CD14-positive monocyte (primary cell): ENCODE data around the gene SLC25A30. TPM values are rescaled to one million over a fixed set of nuclear protein-coding genes. Genes with fewer than 3 reads are reported as not detected.
A peak's percentile ranks its signal among the peaks of the same experiment; 100 is the strongest.

Experiments used
- DNase-seq, 3 donors: peaks; one replicate each; pipeline ENCODE4 v3.0.0-alpha.2; 2011 to 2022
- H2AFZ ChIP-seq: 2 replicates; pipeline ENCODE4 v1.6.0; 2012; ENCODE audit warnings: mild to moderate bottlenecking, low read depth, low read length, inconsistent platforms; ENCODE audit not compliant: insufficient read depth, poor library complexity, severe bottlenecking
- H3K27ac ChIP-seq, 2 donors: 1 replicate in 1 of 2; 2 replicates in 1 of 2; pipeline ENCODE4 v1.5.1; 2012 to 2013; ENCODE audit warnings: low read length in 2 of 2, control low read depth in 1 of 2, inconsistent platforms in 1 of 2, low read depth in 1 of 2, mild to moderate bottlenecking in 1 of 2
- H3K27me3 ChIP-seq, 2 donors: one replicate each; pipeline versions ENCODE4 v1.6.0 to v1.6.1; 2011 to 2013; ENCODE audit warnings: low read length in 2 of 2; ENCODE audit not compliant: control insufficient read depth in 2 of 2, insufficient read depth in 2 of 2
- H3K36me3 ChIP-seq, 2 donors: replicated peaks in 1 of 2; 1 replicate in 1 of 2; 2 replicates in 1 of 2; pipeline versions ENCODE4 v1.5.1 to v1.6.1; 2012 to 2013; ENCODE audit warnings: low read length in 2 of 2, control low read depth in 1 of 2, inconsistent platforms in 1 of 2, mild to moderate bottlenecking in 1 of 2; ENCODE audit not compliant: insufficient read depth in 2 of 2, control insufficient read depth in 1 of 2
- H3K4me1 ChIP-seq, 2 donors: 1 replicate in 1 of 2; 2 replicates in 1 of 2; pipeline versions ENCODE4 v1.5.1 to v1.6.1; 2012 to 2013; ENCODE audit warnings: low read length in 2 of 2, control low read depth in 1 of 2, inconsistent platforms in 1 of 2, mild to moderate bottlenecking in 1 of 2, moderate library complexity in 1 of 2; ENCODE audit not compliant: insufficient read depth in 2 of 2, control insufficient read depth in 1 of 2
- H3K4me2 ChIP-seq: replicated peaks from 2 replicates; pipeline ENCODE3; 2012; ENCODE audit warnings: low read length, moderate library complexity, mild to moderate bottlenecking; ENCODE audit not compliant: poor library complexity, severe bottlenecking; ENCODE audit errors: extremely low read depth
- H3K4me3 ChIP-seq, 3 experiments: fragments of 200-600 bp in 1 of 3; sonication (generic) in 1 of 3; replicated peaks in 1 of 3; 1 replicate in 2 of 3; 2 replicates in 1 of 3; pipeline ENCODE4 v1.5.1; 2011 to 2013; ENCODE audit warnings: low read length in 3 of 3, mild to moderate bottlenecking in 3 of 3, control low read depth in 2 of 3, low read depth in 2 of 3, inconsistent platforms in 1 of 3, moderate library complexity in 1 of 3
- H3K79me2 ChIP-seq: 2 replicates; pipeline ENCODE4 v1.6.0; 2012; ENCODE audit warnings: mild to moderate bottlenecking, control low read depth, inconsistent platforms, low read length, moderate library complexity; ENCODE audit not compliant: insufficient read depth
- H3K9ac ChIP-seq: 2 replicates; pipeline ENCODE4 v1.6.0; 2017; ENCODE audit warnings: low read length, mild to moderate bottlenecking; ENCODE audit not compliant: insufficient read depth, poor library complexity, severe bottlenecking
- H3K9me3 ChIP-seq, 2 donors: replicated peaks in 1 of 2; 1 replicate in 1 of 2; 2 replicates in 1 of 2; pipeline versions ENCODE4 v1.5.1 to v1.6.1; 2012 to 2013; ENCODE audit warnings: low read length in 2 of 2, control low read depth in 1 of 2; ENCODE audit not compliant: control insufficient read depth in 1 of 2, insufficient read depth in 1 of 2
- H4K20me1 ChIP-seq: 2 replicates; pipeline ENCODE4 v1.6.0; 2012; ENCODE audit warnings: mild to moderate bottlenecking, low read length, control low read depth, moderate library complexity; ENCODE audit not compliant: insufficient read depth
- H3K27ac Mint-ChIP-seq, 7 donors: one replicate each; pipeline ENCODE4 v1.8.0; 2020; ENCODE audit warnings: mild to moderate bottlenecking in 7 of 7, mixed read lengths in 7 of 7, moderate library complexity in 6 of 7, inconsistent platforms in 2 of 7
- H3K27me3 Mint-ChIP-seq, 3 donors: one replicate each; pipeline ENCODE4 v1.8.0; 2021 to 2022; ENCODE audit warnings: low read depth in 3 of 3, mild to moderate bottlenecking in 3 of 3, mixed read lengths in 3 of 3, moderate library complexity in 3 of 3, inconsistent platforms in 1 of 3
- H3K36me3 Mint-ChIP-seq, 2 donors: one replicate each; pipeline ENCODE4 v1.8.0; 2020; ENCODE audit warnings: mixed read lengths in 2 of 2, inconsistent platforms in 1 of 2, mild to moderate bottlenecking in 1 of 2
- H3K4me1 Mint-ChIP-seq: one replicate; pipeline ENCODE4 v1.8.0; 2020; ENCODE audit warnings: mild to moderate bottlenecking, mixed read lengths
- H3K4me3 Mint-ChIP-seq, 2 donors: one replicate each; pipeline ENCODE4 v1.8.0; 2020; ENCODE audit warnings: mild to moderate bottlenecking in 2 of 2, mixed read lengths in 2 of 2, moderate library complexity in 1 of 2
- H3K9me3 Mint-ChIP-seq, 7 donors: one replicate each; pipeline ENCODE4 v1.8.0; 2020 to 2022; ENCODE audit warnings: mixed read lengths in 7 of 7, mild to moderate bottlenecking in 6 of 7, moderate library complexity in 6 of 7, inconsistent platforms in 2 of 7
- WGBS: methylation state at CpG from one replicate; pipeline ENCODE4 v1.1.5; 2013; ENCODE audit warnings: missing lambda C conversion rate; ENCODE audit not compliant: insufficient coverage; 5-methylcytosine and 5-hydroxymethylcytosine counted together
- intact Hi-C, 2 donors: fragments of 100-400 bp; cut with micrococcal nuclease; formaldehyde crosslinking; loops; one replicate each; pipeline versions ENCODE4 v1.15.0 to v1.15.1; 2023
- polyA plus RNA-seq, 3 donors: library from polyadenylated mRNA; depleted of rRNA in 1 of 3; unstranded in 2 of 3; stranded (reverse) in 1 of 3; fragments of 300-500 nt in 2 of 3; fragments of >200 nt in 1 of 3; fragmentation: Illumina TruSeq in 2 of 3; gene quantifications; 1 replicate in 2 of 3; 2 replicates in 1 of 3; pipeline ENCODE4 v1.2.3, GENCODE V29; 2012 to 2021
- TF ChIP-seq, protein P1 (sequence below): fragments of 200-600 bp; IDR thresholded peaks from one replicate; pipeline ENCODE4 v1.8.0; 2022; ENCODE audit warnings: antibody characterized with exemption, mild to moderate bottlenecking

The SLC25A30 gene
- polyA plus RNA-seq, 3 donors: 0.92 to 14.0 (median 2.3) TPM

DNA sequence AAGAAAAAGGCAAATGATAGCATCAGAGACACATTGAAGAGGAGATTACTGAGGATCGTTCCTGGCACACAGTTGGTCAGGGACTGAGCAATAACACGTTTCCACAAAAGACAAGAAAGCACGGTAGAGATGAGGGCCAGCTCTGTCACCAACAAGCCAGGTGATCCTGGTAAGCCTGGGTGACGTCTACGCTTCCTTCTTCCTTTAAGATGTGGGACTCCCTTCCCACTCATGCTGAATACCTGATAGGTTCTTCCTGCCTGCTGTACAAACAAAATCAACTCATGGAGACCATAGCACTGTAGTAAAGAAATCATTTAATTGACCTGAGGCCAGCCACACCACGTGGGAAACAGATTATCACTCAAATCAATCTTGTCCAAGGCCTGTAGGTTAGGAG is 26.9 kb upstream of the SLC25A30 start:
- Histone ChIP-seq H3K36me3 (no peaks in the 10 kb centered on the region), H3K9ac (no peak overlapping the region), H3K4me1 (peaks cover 0 to 4% of the 10 kb centered on the region in 2 donors), H3K4me2 (no peak overlapping the region), H3K27ac (no peak overlapping the region), H3K27me3 (no peaks in the 10 kb centered on the region), H3K4me3 (no peak overlapping the region), H2AFZ (no peak overlapping the region), H4K20me1 (no peaks in the 10 kb centered on the region), H3K9me3 (no peaks in the 10 kb centered on the region), H3K79me2 (no peaks in the 10 kb centered on the region)
- Mint-ChIP-seq H3K27ac (no peak overlapping the region), H3K27me3 (peaks cover 0 to 4% (median 2%) of the 10 kb centered on the region in 3 donors), H3K36me3 (no peaks in the 10 kb centered on the region), H3K9me3 (peaks cover 0 to 3% (median 0%) of the 10 kb centered on the region in 7 donors), H3K4me1 (peaks cover 11% of the 10 kb centered on the region), H3K4me3 (no peak overlapping the region)
- 100% methylated on average over 5 of the region's 6 CpGs for WGBS
- DNase-seq: no peak
- intact Hi-C loops: no loop called here
- TF ChIP-seq, protein P1, sequence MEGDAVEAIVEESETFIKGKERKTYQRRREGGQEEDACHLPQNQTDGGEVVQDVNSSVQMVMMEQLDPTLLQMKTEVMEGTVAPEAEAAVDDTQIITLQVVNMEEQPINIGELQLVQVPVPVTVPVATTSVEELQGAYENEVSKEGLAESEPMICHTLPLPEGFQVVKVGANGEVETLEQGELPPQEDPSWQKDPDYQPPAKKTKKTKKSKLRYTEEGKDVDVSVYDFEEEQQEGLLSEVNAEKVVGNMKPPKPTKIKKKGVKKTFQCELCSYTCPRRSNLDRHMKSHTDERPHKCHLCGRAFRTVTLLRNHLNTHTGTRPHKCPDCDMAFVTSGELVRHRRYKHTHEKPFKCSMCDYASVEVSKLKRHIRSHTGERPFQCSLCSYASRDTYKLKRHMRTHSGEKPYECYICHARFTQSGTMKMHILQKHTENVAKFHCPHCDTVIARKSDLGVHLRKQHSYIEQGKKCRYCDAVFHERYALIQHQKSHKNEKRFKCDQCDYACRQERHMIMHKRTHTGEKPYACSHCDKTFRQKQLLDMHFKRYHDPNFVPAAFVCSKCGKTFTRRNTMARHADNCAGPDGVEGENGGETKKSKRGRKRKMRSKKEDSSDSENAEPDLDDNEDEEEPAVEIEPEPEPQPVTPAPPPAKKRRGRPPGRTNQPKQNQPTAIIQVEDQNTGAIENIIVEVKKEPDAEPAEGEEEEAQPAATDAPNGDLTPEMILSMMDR: no peak

DNA sequence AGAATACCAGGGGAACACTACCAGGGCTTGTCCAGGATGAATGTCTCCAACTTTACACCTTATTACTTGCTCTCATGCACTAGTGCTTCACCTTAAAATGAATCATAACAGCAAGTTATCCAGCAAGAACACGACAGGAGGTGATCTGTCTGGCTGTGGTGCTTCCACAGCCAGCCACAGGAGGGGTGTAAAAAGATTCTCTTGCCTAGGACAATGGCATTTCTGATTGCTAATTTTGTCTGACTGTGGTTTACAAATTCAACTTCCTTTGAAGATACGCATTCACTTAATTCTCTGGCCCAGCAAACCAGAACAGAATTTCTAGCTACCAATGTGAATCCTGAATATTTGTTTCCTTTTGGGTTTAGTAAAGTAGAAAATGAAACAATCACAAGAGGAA is 23.5 kb upstream of the SLC25A30 start:
- Histone ChIP-seq H3K36me3 (no peaks in the 10 kb centered on the region), H4K20me1 (no peaks in the 10 kb centered on the region), H3K27me3 (no peaks in the 10 kb centered on the region), H3K4me2 (no peak overlapping the region), H2AFZ (peak overlapping the region; percentile 51), H3K4me1 (peaks cover 0 to 4% of the 10 kb centered on the region in 2 donors), H3K27ac (no peak overlapping the region), H3K9ac (no peak overlapping the region), H3K9me3 (no peaks in the 10 kb centered on the region), H3K4me3 (no peak overlapping the region), H3K79me2 (no peaks in the 10 kb centered on the region)
- DNase-seq: no peak
- Mint-ChIP-seq H3K4me3 (no peak overlapping the region), H3K9me3 (peaks cover 0 to 3% (median 0%) of the 10 kb centered on the region in 7 donors), H3K4me1 (peaks cover 13% of the 10 kb centered on the region), H3K27ac (no peak overlapping the region), H3K36me3 (no peaks in the 10 kb centered on the region), H3K27me3 (peaks cover 0 to 2% (median 0%) of the 10 kb centered on the region in 3 donors)
- TF ChIP-seq, protein P1: no peak
- no CpG with 5 or more reads among the region's 2 CpGs for WGBS
- intact Hi-C loops: no loop called here
